SH-SY5Y (cell line): ENCODE results near the gene PITPNM3.

ENCODE experiments used
- GATA2 ChIP-seq: IDR thresholded peaks from 2 replicates; pipeline ENCODE4 v1.6.1; 2011; ENCODE audit warnings: mild to moderate bottlenecking, low read depth, low read length
- GATA3 ChIP-seq: IDR thresholded peaks from 2 replicates; pipeline ENCODE4 v1.6.1; 2011; ENCODE audit warnings: low read depth, mild to moderate bottlenecking, low read length, moderate library complexity

GRCh38 chr17:6574687-6575595, 18.6 kb upstream of the PITPNM3 start:
- TF ChIP-seq GATA2: no peak
- TF ChIP-seq GATA3: no peak
